ENCODE data around the gene ADH1C. TPM values are rescaled to one million over a fixed set of nuclear protein-coding genes. Genes with fewer than 3 reads are reported as not detected.
"Not testable (repeated sequence)": the region's sequence is repeated elsewhere in the genome, so short reads cannot be mapped to it uniquely, and the experiment has no call there.

The ADH1C gene
- total and polyA plus RNA-seq, 3 experiments from 2014 or later = not detected

DNA sequence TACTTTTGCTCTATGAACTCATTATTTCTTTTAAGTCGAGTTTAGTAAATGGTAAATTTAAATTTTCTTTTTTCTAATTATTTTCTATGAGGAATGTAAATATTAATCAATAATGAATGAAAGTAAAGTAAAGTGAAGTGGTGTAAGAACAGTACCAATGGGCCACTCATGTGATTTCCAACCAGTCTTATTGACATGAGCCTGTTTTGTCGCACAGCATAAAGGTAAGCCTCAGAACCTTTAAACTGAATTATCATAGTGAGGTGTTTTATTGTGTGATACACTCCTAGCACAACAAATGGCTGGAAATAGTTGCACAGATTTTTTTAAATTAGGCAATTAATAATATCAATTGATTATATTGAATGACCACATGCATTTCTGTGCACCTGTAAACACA is 1.1 kb downstream of the ADH1C start:
- ChIA-PET CTCF (no interaction called here), POLR2A (no interaction called here)
- peaks cover 3 to 23% of the 10 kb centered on the region in 2 donors for H3K27me3 Mint-ChIP-seq
- H3K9me3 Mint-ChIP-seq = peaks cover 0 to 14% (median 10%) of the 10 kb centered on the region in 5 donors
- no peak overlapping the region for H3K27ac Mint-ChIP-seq
- no peaks in the 10 kb centered on the region for H3K36me3 Mint-ChIP-seq
- Histone ChIP-seq H3K4me1 (ENCODE audit: insufficient read depth, low read length) (no peaks in the 10 kb centered on the region), H3K36me3 (ENCODE audit: insufficient read depth, low read length) (no peaks in the 10 kb centered on the region), H3K27me3 (ENCODE audit: insufficient read depth, low read length, poor library complexity, severe bottlenecking) (no peaks in the 10 kb centered on the region), H3K27ac (ENCODE audit: low read depth, low read length) (no peak overlapping the region), H3K4me3 (ENCODE audit: low read length) (no peak overlapping the region), H3K9me3 (ENCODE audit: low read length) (no peaks in the 10 kb centered on the region)
- H3K4me3 Mint-ChIP-seq = no peak overlapping the region
- DNase-seq = no peak
- H3K4me1 Mint-ChIP-seq = peaks cover 0 to 6% (median under 1%) of the 10 kb centered on the region in 3 donors

DNA sequence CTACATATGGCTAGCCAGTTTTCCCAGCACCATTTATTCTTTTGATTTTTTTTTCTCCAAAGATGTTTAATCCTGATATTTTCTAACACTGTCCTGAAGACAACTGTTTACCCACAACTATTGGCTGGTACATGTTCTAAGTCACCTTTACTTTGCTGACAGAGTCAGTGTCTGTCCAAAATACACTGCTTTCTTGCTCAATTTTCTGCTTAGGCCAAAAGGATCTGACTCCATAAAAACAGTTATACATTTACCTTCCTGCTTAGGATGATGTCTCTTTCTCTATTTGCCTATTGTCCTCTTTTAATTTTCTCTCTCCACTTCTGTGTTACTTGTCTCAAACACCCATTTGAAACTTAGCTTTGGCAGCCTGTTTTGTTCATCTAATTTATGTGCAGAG is 3.2 kb downstream of the ADH1C start:
- Mint-ChIP-seq H3K4me1 (no peaks in the 10 kb centered on the region), H3K36me3 (no peaks in the 10 kb centered on the region), H3K27ac (no peak overlapping the region), H3K4me3 (no peak overlapping the region), H3K27me3 (peaks cover 3 to 22% of the 10 kb centered on the region in 2 donors), H3K9me3 (peaks cover 0 to 7% (median 3%) of the 10 kb centered on the region in 5 donors)
- Histone ChIP-seq H3K9me3 (ENCODE audit: low read length) (no peaks in the 10 kb centered on the region), H3K4me3 (ENCODE audit: low read length) (no peak overlapping the region), H3K4me1 (ENCODE audit: insufficient read depth, low read length) (no peaks in the 10 kb centered on the region), H3K27me3 (ENCODE audit: insufficient read depth, low read length, poor library complexity, severe bottlenecking) (no peaks in the 10 kb centered on the region), H3K36me3 (ENCODE audit: insufficient read depth, low read length) (no peaks in the 10 kb centered on the region), H3K27ac (ENCODE audit: low read depth, low read length) (no peak overlapping the region)
- CTCF ChIA-PET = no interaction called here
- no peak for DNase-seq
- POLR2A ChIA-PET = no interaction called here

DNA sequence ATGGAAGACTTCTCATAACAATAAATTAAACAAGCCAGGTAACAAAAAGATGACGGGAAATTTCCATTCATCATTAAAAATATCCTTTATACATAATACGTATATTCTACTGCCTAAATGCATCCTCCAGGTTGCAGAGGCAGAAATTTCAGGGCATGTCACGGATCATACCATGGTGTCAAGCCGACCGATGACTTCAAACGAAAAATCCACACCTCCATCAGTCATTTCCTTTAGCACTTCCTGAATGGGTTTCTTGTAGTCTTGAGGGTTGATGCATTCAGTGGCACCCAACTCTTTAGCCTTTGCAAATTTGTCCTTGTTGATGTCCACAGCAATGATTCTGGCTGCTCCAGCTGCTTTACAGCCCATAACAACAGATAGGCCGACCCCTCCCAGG is 9.9 kb downstream of the ADH1C start:
- H3K9me3 Mint-ChIP-seq; H3K27ac Mint-ChIP-seq; POLR2A ChIA-PET; H3K9me3 ChIP-seq (ENCODE audit: low read length); H3K4me1 ChIP-seq (ENCODE audit: insufficient read depth, low read length); H3K4me3 Mint-ChIP-seq; H3K36me3 Mint-ChIP-seq; H3K36me3 ChIP-seq (ENCODE audit: insufficient read depth, low read length); DNase-seq; H3K27me3 ChIP-seq (ENCODE audit: insufficient read depth, low read length, poor library complexity, severe bottlenecking); H3K27ac ChIP-seq (ENCODE audit: low read depth, low read length); H3K27me3 Mint-ChIP-seq; H3K4me3 ChIP-seq (ENCODE audit: low read length); H3K4me1 Mint-ChIP-seq; CTCF ChIA-PET: not testable (repeated sequence)

DNA sequence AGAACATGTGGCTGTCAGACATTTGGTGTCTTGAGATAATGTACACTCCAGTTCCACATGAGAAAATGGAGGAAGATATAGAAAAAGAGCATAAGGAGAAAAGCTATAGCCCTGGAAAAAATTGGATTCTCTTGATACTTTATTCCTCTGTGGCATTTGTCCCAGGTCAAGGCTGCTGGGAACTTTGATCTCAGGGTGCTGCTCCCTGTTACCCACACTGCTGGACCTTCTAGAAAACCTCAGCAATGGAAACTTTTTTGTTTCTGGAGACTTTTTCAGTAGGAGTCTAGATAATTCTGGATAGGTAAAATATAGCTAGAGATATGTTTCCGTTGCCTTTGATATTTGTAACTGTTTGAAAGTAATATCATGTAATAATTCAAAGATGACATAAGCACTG is 11.1 kb downstream of the ADH1C start:
- Histone ChIP-seq H3K27ac (ENCODE audit: low read depth, low read length) (no peak overlapping the region), H3K27me3 (ENCODE audit: insufficient read depth, low read length, poor library complexity, severe bottlenecking) (no peaks in the 10 kb centered on the region), H3K4me3 (ENCODE audit: low read length) (no peak overlapping the region), H3K9me3 (ENCODE audit: low read length) (no peaks in the 10 kb centered on the region), H3K36me3 (ENCODE audit: insufficient read depth, low read length) (no peaks in the 10 kb centered on the region), H3K4me1 (ENCODE audit: insufficient read depth, low read length) (no peaks in the 10 kb centered on the region)
- H3K27ac Mint-ChIP-seq = no peak overlapping the region
- POLR2A ChIA-PET = no interaction called here
- no peaks in the 10 kb centered on the region for H3K36me3 Mint-ChIP-seq
- no peak for DNase-seq
- no peaks in the 10 kb centered on the region for H3K4me1 Mint-ChIP-seq
- H3K4me3 Mint-ChIP-seq = no peak overlapping the region
- CTCF ChIA-PET = no interaction called here
- H3K27me3 Mint-ChIP-seq = peaks cover 1 to 10% of the 10 kb centered on the region in 2 donors
- H3K9me3 Mint-ChIP-seq = no peaks in the 10 kb centered on the region

DNA sequence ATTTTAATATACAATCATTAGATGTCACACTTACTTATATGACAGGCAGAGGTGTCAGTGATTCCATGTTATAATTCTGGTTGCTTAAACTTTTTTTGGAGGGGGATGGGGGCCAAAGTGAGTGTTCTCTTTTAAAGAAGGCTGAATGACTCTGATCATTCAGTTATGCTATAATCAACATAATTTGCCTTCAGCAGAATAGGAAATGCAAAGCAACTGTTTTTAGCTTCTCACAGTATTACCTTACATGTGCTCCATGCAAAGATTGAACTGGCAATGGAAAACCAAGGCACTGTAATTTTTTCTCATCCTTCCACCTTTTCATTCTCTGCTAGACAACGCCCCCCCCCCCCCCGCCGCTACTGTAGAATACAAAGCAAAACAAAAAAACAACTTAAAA is 13.4 kb downstream of the ADH1C start:
- no peaks in the 10 kb centered on the region for H3K9me3 ChIP-seq (ENCODE audit: low read length)
- ChIA-PET POLR2A (no interaction called here), CTCF (no interaction called here)
- no peaks in the 10 kb centered on the region for H3K4me1 Mint-ChIP-seq
- no peaks in the 10 kb centered on the region for H3K36me3 Mint-ChIP-seq
- no peak overlapping the region for H3K27ac Mint-ChIP-seq
- H3K27ac ChIP-seq (ENCODE audit: low read depth, low read length) = no peak overlapping the region
- H3K27me3 ChIP-seq (ENCODE audit: insufficient read depth, low read length, poor library complexity, severe bottlenecking) = no peaks in the 10 kb centered on the region
- no peaks in the 10 kb centered on the region for H3K4me1 ChIP-seq (ENCODE audit: insufficient read depth, low read length)
- no peaks in the 10 kb centered on the region for H3K9me3 Mint-ChIP-seq
- peaks cover 6 to 21% of the 10 kb centered on the region in 2 donors for H3K27me3 Mint-ChIP-seq
- no peak overlapping the region for H3K4me3 ChIP-seq (ENCODE audit: low read length)
- H3K4me3 Mint-ChIP-seq = no peak overlapping the region
- DNase-seq = no peak
- H3K36me3 ChIP-seq (ENCODE audit: insufficient read depth, low read length) = no peaks in the 10 kb centered on the region

DNA sequence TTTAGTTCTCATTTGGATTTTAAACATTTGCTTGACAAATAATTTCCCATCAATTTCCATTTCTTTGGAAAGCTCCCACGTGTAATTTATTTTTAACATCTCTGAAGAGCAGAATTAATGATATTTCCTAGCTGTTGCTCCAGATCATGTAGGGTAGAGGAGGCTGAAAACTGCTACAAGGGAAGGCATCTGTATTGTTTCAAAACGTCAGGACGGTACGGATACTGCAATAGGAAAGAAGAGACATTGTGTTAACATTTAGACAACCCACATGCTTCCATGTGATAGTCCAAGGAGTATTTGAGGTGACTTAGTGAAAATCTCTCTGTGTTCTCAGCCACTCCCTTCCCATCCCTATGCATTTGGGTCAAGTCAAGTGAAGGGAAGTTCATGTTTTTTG is 16.0 kb downstream of the ADH1C start:
- H3K4me1 Mint-ChIP-seq = no peaks in the 10 kb centered on the region
- H3K27ac Mint-ChIP-seq = no peak overlapping the region
- no peak overlapping the region for H3K4me3 Mint-ChIP-seq
- Histone ChIP-seq H3K4me3 (ENCODE audit: low read length) (no peak overlapping the region), H3K9me3 (ENCODE audit: low read length) (no peaks in the 10 kb centered on the region), H3K36me3 (ENCODE audit: insufficient read depth, low read length) (no peaks in the 10 kb centered on the region), H3K27me3 (ENCODE audit: insufficient read depth, low read length, poor library complexity, severe bottlenecking) (no peaks in the 10 kb centered on the region), H3K27ac (ENCODE audit: low read depth, low read length) (no peak overlapping the region), H3K4me1 (ENCODE audit: insufficient read depth, low read length) (no peaks in the 10 kb centered on the region)
- ChIA-PET POLR2A (no interaction called here), CTCF (no interaction called here)
- H3K9me3 Mint-ChIP-seq = peaks cover 0 to 3% (median 0%) of the 10 kb centered on the region in 5 donors
- no peaks in the 10 kb centered on the region for H3K36me3 Mint-ChIP-seq
- no peak for DNase-seq
- H3K27me3 Mint-ChIP-seq = peaks cover 6 to 21% of the 10 kb centered on the region in 2 donors

DNA sequence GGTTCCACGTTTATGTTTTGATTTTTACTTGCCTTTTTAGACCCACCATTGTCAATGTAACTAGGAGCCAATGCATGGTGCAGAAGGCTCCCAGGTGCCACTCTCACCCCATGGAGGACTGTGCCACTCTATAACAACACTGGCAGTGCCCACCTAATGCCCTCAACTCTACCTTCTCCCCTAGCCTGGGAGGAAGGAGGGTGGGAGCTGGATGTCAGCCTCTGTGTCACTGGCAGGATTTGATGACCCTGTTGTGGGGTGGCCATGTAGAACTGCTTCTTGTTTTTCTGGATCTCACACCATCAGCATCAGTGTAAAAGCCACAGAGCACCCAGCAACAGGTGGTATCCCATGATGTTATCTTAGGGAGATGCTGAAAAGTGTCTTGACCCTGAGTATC is 17.7 kb downstream of the ADH1C start:
- Histone ChIP-seq H3K27ac (ENCODE audit: low read depth, low read length) (no peak overlapping the region), H3K4me3 (ENCODE audit: low read length) (no peak overlapping the region), H3K4me1 (ENCODE audit: insufficient read depth, low read length) (no peaks in the 10 kb centered on the region), H3K9me3 (ENCODE audit: low read length) (no peaks in the 10 kb centered on the region), H3K36me3 (ENCODE audit: insufficient read depth, low read length) (no peaks in the 10 kb centered on the region), H3K27me3 (ENCODE audit: insufficient read depth, low read length, poor library complexity, severe bottlenecking) (no peaks in the 10 kb centered on the region)
- ChIA-PET CTCF (no interaction called here), POLR2A (no interaction called here)
- peaks cover 0 to 5% (median 0%) of the 10 kb centered on the region in 5 donors for H3K9me3 Mint-ChIP-seq
- no peak overlapping the region for H3K4me3 Mint-ChIP-seq
- H3K27ac Mint-ChIP-seq = no peak overlapping the region
- no peaks in the 10 kb centered on the region for H3K4me1 Mint-ChIP-seq
- H3K36me3 Mint-ChIP-seq = no peaks in the 10 kb centered on the region
- DNase-seq = no peak
- peaks cover 4 to 21% of the 10 kb centered on the region in 2 donors for H3K27me3 Mint-ChIP-seq

DNA sequence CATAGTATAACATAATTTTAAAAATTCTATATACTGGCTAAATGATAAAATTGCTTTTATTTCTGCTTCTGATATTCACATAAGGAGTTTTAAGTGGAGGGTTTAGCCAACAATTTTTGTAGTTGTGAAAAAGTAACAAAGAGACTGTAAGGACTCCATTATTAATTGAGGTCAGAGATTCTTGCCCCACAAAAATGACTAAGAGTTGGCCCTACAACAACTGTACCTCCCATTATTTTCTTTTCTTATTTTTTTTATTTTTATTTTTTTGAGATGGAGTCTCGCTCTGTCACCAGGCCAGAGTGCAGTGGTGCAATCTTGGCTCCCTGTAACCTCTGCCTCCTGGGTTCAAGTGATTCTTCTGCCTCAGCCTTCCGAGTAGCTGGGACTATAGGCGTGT is 21.9 kb downstream of the ADH1C start:
- Histone ChIP-seq H3K4me1 (ENCODE audit: insufficient read depth, low read length) (no peaks in the 10 kb centered on the region), H3K27ac (ENCODE audit: low read depth, low read length) (no peak overlapping the region), H3K9me3 (ENCODE audit: low read length) (no peaks in the 10 kb centered on the region), H3K4me3 (ENCODE audit: low read length) (no peak overlapping the region), H3K27me3 (ENCODE audit: insufficient read depth, low read length, poor library complexity, severe bottlenecking) (no peaks in the 10 kb centered on the region), H3K36me3 (ENCODE audit: insufficient read depth, low read length) (no peaks in the 10 kb centered on the region)
- DNase-seq = no peak
- Mint-ChIP-seq H3K27me3 (peaks cover 4 to 16% of the 10 kb centered on the region in 2 donors), H3K27ac (no peak overlapping the region), H3K36me3 (no peaks in the 10 kb centered on the region), H3K4me1 (no peaks in the 10 kb centered on the region), H3K4me3 (no peak overlapping the region), H3K9me3 (peaks cover 0 to 5% (median 0%) of the 10 kb centered on the region in 5 donors)
- POLR2A ChIA-PET = no interaction called here
- CTCF ChIA-PET = no interaction called here

DNA sequence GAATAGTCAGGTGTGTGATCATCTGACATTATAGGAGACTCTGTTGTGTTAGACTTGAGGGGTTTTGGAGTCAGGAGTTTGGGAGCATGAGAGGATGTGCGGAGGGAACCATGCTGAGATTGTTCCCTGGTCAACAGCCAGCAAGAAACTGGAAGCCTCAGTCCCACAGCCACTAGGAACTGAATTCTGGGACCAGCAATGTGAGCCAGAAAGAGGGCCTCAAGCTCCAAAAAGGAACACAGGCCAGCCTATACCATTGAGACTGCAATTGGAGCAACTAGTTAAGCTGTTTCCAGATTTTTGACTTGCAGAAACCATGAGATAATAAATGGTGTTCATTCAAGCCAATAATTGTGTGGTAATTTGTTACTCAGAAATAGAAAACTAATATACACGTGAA is 22.7 kb downstream of the ADH1C start:
- no peak for DNase-seq
- Histone ChIP-seq H3K9me3 (ENCODE audit: low read length) (no peaks in the 10 kb centered on the region), H3K4me1 (ENCODE audit: insufficient read depth, low read length) (no peaks in the 10 kb centered on the region), H3K27me3 (ENCODE audit: insufficient read depth, low read length, poor library complexity, severe bottlenecking) (no peaks in the 10 kb centered on the region), H3K4me3 (ENCODE audit: low read length) (no peak overlapping the region), H3K36me3 (ENCODE audit: insufficient read depth, low read length) (no peaks in the 10 kb centered on the region), H3K27ac (ENCODE audit: low read depth, low read length) (no peak overlapping the region)
- Mint-ChIP-seq H3K27ac (no peak overlapping the region), H3K4me1 (no peaks in the 10 kb centered on the region), H3K27me3 (peaks cover 3 to 10% of the 10 kb centered on the region in 2 donors), H3K36me3 (no peaks in the 10 kb centered on the region), H3K4me3 (no peak overlapping the region), H3K9me3 (peaks cover 0 to 5% (median 0%) of the 10 kb centered on the region in 5 donors)
- CTCF ChIA-PET = no interaction called here
- POLR2A ChIA-PET = no interaction called here
